GM23338 (cell line): ENCODE measurements around the gene DNASE1L2. TPM values are rescaled to one million over a fixed set of nuclear protein-coding genes. Genes with fewer than 3 reads are reported as not detected.

ENCODE experiments used
- CREB1 ChIP-seq: fragments of 250-450 bp; sonication (Bioruptor Pico); IDR thresholded peaks from 2 replicates; pipeline ENCODE4 v1.5.0; 2020; ENCODE audit warnings: low read depth, mild to moderate bottlenecking, moderate library complexity
- CTCF ChIP-seq, 2 experiments: fragments of 200-600 bp in 1 of 2; sonication (generic) in 1 of 2; conservative IDR thresholded peaks; 2 replicates each; pipeline versions ENCODE4 v1.5.1 to v1.6.1; 2016 to 2017; ENCODE audit warnings: antibody characterized with exemption in 2 of 2, low read depth in 2 of 2, mild to moderate bottlenecking in 2 of 2, moderate library complexity in 1 of 2
- ETS1 ChIP-seq: IDR thresholded peaks from 2 replicates; pipeline ENCODE4 v1.6.1; 2016; ENCODE audit warnings: antibody characterized with exemption
- JUNB ChIP-seq: IDR thresholded peaks from one replicate; pipeline ENCODE4 v1.6.1; 2016; ENCODE audit warnings: antibody characterized with exemption; ENCODE audit not compliant: unreplicated experiment
- NANOG ChIP-seq: IDR thresholded peaks from 2 replicates; pipeline ENCODE4 v1.6.1; 2016; ENCODE audit warnings: antibody characterized with exemption, borderline replicate concordance
- STAT1 ChIP-seq: IDR thresholded peaks from one replicate; pipeline ENCODE4 v1.6.1; 2016; ENCODE audit warnings: antibody characterized with exemption; ENCODE audit not compliant: unreplicated experiment
- ZNF114 ChIP-seq: fragments of 250-450 bp; sonication (Bioruptor Pico); IDR thresholded peaks from 2 replicates; pipeline ENCODE4 v1.5.0; 2020; ENCODE audit warnings: mild to moderate bottlenecking, moderate library complexity
- ZNF462 ChIP-seq: fragments of 250-450 bp; sonication (Bioruptor Pico); IDR thresholded peaks from 2 replicates; pipeline ENCODE4 v1.5.0; 2020; ENCODE audit warnings: mild to moderate bottlenecking, moderate library complexity
- polyA plus RNA-seq: library from polyadenylated mRNA; unstranded; fragments of >200 nt; fragmentation: Nextera tagmentation; extraction: Ambion mirVana; gene quantifications from 2 replicates; pipeline ENCODE4 v1.2.1, GENCODE V29; 2016
- total RNA-seq: library from RNA; depleted of rRNA; stranded (reverse); fragments of >200 nt; shearing (Covaris generic); gene quantifications from 2 replicates; pipeline ENCODE4 v1.2.3, GENCODE V29; 2014

Gene DNASE1L2
- total and polyA plus RNA-seq, 2 experiments from 2014 or later = 0.23 TPM; not detected in 1

- no peak for TF ChIP-seq ZNF462 (CRISPR knock-in tag)
- TF ChIP-seq ETS1 = no peak
- TF ChIP-seq CREB1 (CRISPR knock-in tag) = no peak
- no peak for TF ChIP-seq ZNF114 (CRISPR knock-in tag)
- no peak for TF ChIP-seq CTCF (conservative IDR thresholded peaks at IDR 0.05; ENCODE audit: low read depth in 2 of 2)
- no peak for TF ChIP-seq STAT1
- no peak for TF ChIP-seq NANOG
- TF ChIP-seq JUNB = no peak
Observed at GRCh38 chr16:2246301-2246885, 10.1 kb downstream of the DNASE1L2 start (continued).
